GM18519 (cell line): ENCODE results near the gene STAC3.

Experiments used
- ATAC-seq: cut with Tn5 transposase; IDR thresholded peaks from one replicate; pipeline ENCODE4 v1.9.1; 2021; ENCODE audit warnings: mild to moderate bottlenecking, moderate library complexity; ENCODE audit not compliant: unreplicated experiment, low FRiP score

The STAC3 gene

DNA sequence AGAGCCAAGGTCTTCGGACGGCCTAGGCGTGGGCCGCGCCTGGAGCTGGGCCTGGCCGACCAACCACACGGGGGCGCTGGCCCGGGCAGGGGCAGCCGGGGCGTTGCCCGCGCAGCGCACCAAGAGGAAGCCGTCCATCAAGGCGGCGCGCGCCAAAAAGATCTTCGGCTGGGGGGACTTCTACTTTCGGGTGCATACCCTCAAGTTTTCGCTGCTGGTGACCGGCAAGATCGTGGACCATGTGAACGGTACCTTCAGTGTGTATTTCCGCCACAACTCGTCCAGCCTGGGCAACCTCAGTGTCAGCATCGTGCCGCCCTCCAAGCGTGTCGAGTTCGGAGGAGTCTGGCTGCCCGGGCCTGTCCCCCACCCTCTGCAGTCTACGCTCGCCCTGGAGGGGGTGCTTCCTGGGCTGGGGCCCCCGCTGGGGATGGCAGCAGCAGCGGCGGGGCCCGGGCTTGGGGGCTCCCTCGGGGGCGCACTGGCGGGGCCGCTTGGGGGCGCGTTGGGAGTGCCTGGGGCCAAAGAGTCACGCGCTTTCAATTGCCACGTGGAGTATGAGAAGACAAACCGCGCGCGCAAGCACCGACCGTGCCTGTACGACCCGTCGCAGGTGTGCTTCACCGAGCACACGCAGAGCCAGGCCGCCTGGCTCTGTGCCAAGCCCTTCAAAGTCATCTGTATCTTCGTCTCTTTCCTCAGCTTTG is 25.9 kb downstream of the STAC3 start:
- no peak for ATAC-seq

DNA sequence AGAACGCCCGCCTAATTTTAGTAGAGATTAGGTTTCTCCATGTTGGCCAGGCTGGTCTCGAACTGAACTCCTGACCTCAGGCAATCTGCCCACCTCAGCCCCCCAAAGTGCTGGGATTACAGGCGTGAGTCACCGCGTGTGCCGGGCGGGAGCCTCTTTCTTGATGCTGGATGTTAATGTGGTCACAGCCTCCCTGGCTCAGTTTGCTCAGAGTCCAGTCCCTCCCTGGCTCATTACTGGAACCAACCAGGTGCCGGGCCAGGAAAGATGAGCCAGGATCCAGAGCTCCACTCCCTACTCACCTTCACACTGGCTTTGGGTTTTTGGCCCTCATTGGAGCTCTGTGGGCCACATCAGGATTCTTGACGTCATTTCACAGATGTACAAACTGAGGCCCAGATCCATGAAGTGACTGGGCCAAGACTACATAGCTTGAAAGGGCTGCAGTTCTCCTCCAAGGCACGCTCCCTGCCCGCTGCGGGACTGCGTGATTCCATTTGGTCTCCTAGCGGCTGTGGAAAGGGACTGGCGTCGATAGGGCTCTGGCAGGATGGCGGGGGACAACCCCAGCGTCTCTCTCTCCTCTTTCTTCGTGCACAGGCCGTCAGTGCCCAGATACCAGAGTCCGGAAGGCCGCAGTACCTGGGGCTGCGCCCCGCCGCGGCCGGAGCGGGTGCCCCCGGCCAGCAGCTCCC is 26.6 kb downstream of the STAC3 start:
- ATAC-seq, result no peak

DNA sequence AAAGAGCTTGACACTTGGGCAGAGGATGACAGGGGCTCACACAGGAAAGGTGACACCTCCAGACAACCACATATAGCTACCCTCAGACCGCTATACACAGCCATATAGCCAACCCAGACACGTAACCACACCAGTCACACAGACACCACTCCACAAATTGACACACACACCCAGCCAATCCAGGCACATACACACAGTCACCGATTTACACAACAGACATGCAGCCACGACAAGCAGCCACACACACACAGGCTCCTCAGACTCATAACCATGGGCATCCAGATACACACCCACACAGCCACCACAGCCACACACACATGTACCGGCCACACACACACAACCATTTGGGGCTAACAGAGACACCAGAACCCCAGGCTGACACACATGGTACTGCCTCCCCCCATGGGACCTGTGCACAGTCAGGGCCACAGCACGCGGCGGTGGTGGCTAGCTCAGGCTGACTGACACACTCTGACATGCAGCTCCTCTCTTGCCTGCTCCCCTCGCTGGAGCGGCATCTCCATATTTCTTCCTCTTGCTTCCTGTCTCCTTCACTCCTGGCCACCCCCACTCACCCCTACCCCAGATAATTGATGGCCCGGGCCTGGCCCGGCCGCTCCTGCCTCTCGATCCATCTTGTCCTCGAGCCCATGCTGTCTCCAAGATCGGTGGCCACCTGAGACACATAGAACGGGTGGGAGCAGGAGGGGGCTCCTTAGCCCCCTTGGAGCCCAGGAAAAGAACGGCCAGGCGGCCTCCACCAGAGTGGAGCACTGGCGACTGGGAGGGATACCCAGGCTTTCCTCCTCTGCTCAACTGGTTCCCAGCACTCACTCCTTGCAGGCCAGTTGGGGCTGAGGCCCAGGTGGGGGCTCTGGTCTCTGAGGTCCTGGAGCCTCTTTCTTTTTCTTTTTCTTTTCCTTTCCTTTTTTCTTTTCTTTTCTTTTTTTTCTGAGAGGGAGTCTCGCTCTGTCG is 27.5 kb downstream of the STAC3 start:
- no peak for ATAC-seq

DNA sequence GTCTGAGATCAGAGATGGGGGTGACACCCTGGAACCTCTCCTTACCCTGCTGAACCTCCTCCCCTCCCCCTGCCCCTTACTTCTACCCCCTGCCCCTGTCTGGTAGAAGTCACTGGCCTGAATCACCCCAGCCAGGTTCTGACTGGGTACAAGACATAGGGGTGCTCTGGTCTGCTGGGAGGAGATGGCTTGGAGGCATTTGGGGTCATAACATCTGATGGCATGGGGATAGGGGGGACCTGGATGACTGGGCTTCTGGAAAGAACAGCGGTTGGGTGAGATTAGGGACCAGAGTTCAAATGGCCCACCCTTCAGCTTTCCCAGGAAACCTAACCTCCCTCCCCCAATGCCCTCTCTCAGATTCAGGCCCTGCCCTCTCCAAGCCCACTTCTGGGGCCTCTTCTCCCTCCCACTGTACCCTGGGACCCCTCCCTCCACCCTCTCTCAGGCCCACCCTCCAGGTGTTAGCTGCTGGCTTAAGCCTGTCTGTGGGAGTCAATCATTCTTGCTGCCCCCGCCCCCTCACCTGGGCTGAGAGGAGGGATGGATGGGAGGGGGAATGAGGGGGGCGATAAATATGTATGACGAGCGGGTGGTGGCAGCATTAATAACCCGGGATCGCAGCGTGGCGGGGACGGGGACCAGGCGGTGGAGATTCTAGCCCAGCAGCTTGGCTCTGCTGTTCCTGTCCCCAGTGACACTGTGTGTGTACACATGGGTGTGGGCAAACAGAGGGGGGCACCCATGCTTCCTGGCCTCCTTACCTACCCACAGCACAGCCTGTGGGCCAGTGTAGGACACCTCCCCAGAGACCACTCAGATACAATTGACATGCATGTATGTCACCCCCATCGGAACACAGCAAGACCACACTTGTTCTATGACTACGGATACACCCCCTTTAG is 28.4 kb downstream of the STAC3 start:
- ATAC-seq, result no peak

DNA sequence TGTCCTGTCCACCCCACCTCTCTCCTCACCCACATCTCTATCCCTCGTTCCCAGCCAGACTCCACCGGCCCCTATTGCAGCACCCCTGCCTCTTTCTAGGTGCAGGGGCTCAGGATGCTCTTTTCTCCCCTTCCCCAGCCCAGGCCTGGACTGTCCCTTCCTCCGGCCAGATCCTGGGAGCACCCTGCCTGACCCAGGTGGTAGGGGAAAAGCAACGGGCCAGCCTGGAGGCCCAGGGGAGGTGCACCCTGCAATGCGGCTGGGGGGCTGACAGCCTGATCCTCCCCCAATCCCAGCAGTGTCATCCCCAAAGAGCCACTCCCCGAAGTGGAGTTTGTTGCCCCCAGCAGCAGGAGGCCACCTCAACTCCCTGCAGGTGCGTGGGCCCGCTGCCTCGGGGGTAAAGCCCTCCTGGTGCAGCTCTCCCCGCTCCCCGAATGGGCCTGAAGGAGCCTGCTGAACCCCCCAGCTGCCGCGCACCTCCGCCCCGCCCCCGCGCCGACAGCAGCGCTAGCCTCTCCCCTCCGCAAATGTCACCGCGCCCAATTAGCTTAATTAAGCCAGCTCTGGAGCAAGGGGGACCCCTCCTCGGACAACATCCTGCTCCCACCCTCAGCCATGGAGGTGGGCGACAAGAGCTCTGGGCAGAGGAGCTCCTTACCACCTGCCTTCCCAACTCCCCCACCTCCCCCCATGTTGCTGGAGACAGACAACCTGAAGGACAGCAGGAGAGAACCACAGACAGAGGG is 29.6 kb downstream of the STAC3 start:
- no peak for ATAC-seq

DNA sequence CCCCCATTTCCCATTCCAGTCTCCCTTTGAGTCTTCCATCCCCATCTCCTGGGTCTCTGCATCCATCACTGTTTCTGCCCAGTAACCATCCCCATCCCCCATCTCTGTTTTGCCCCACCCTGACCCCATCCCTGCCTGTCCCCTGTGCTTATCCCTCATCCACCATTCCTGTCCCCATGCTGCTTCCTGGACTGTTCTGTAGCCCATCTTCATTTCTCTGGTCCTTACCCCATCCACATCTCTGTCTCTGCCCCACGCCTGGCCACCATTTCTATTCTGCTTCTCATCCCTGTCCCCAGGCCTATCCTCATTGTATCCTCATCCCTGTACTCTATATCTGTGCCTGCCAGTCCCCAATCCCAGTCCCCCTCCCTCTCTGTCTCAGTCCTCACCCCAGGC is 30.2 kb downstream of the STAC3 start:
- ATAC-seq, result no peak

DNA sequence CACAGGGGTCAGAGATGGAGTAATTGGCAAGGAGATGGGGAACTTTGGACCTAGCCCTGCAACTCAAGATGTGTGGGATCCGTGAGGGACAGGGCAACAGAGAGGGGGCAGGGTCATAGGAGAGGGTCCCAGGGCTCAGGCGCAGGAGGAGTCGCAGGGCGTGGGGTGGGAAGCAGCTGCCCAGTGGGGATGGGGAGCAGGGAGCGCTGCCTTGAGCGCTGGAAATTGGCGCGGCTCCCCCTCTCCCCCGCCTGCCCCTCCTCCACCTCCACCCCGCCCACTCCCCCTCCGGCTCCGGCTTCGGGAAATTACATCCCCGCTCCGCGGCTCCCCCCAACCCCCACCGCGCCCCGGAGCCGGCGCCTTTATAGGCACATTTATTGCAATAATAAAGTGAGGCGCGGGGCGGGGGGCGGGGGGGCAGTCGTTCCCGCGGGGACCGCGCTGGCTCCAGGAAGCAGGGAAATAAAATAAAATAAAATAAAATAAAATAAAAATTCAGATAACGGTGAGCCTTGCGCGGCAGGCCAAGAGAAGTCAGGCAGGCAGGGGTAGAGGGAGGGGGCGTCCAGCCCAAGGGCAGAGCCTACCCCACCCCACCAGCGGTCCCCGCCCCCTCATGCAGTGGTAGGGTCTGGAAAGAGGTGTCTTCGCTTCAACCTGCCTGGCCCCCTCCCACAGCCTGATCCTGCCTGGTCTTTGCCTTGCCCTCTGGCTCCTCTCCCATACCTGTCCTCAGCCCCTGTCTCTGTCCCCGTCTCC is 30.8 kb downstream of the STAC3 start:
- ATAC-seq, result no peak

DNA sequence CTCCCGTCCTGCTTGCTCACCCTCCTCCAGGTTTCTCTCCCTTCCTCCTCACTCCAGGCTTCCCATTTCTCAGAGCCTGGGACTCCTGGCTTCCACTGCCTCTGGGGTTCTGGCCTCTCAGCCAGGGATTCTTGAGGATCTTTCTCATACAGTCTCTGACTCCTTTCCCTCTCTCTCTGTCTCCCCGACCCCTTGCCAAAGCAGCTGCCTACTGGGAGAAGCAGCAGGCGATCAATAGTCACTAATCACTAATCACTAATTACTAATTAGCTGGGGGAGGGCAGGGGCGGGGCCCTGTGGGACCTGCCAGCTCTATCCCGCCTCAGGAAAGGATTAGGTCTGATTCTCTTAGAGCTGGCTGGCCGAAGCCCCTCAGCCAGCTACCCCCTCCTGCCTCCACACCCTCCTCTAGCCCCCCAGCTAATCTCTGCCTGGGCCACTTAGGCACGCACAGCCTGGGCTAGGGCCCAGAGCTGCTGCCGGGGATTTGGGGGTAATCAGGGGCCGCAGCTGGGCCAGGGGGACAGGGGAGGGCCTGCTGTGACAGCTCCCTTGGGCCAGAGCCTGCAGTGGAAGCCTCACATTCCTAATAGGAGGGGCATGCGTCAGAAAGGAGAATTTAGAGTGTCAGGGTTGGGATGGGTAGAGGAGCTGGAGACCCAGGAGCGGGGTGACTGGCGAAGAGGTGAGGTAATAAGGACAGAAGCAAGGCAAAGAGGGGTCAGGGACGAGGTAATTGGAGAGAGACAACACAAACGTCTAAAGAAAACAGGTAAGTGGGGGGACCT is 31.6 kb downstream of the STAC3 start:
- no peak for ATAC-seq

DNA sequence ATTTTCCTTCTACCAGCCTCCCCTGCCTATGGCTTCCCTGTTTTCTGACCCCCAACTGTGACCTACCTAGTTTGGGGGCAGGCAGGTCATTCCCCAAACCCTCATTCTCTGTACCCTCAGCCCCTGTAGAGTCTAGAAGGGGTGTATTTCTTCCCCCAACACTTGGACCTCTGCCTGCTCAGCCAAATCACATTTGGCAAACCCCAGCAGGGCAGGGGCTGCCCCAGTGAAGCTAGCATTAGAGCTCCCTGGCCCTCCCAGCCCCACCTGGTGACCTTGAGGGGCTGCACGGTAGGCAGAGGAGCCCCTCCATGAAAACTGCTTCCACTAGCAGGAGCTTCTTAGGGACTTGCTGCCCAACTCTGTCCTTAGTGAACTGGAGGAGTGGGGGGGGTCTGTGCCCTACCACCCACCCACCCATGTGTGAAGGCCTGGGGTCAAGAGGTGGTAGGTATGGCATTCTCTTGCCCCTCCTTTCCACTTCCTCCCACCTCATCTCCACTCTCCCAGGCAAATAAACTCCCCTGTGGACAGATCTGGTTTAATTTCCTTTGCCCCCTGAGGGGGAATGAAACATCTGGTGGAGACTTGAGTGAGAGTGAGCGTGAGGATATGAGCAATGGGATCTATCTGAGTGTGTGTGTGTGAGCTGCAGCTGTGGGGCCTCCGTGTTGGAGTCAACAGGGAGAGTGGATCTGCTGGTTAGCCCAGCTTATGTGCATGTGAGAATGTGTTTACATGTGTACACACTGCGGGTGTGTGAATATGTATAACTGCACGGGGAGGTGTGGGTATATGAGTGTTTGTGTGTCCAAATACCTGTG is 32.7 kb downstream of the STAC3 start:
- ATAC-seq, result no peak

DNA sequence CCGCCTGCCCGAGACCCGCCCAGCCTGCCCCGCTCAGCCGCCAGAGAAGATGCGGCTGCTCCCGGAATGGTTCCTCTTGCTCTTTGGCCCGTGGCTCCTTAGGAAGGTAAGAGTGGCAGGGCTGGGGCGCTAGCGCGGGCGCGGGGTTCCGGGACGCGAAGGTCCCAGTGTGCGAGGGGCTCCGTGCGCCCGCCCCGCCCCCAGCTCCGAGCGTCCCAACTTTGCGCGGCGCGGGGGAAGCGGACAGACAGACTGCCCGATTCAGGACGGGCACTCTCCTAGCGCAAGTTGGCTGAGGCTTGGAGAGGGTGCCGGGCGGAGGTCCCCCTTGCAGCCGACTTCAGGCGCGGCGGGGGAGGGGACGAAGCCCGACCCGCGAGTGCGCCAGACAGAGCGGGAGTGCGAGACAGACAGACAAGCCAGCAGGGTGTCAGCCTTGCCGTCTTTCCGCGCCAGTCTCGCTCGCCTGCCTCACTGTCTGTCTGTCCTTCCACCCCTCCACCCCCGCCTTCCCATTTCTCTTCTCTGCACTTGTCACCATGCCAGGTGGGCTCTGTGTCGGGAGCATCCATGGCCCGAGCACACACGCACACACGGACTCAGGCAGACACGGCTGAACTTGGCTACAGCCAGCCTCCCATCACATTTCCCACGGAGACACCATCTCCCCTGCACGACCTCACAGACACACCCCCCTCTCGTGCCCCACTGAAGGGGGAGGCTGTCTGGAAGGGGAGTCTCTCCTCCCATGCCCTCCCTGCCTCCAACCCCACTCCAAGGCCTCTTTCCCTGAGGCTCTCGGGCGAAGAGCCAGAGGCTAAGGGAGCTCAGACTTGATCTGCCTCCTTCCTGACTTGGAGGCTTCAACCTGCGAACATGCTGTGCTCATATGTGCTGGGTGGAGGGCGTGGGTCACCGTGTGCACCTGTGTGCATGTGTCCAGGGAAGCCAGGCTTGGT is 33.8 kb downstream of the STAC3 start:
- no peak for ATAC-seq

DNA sequence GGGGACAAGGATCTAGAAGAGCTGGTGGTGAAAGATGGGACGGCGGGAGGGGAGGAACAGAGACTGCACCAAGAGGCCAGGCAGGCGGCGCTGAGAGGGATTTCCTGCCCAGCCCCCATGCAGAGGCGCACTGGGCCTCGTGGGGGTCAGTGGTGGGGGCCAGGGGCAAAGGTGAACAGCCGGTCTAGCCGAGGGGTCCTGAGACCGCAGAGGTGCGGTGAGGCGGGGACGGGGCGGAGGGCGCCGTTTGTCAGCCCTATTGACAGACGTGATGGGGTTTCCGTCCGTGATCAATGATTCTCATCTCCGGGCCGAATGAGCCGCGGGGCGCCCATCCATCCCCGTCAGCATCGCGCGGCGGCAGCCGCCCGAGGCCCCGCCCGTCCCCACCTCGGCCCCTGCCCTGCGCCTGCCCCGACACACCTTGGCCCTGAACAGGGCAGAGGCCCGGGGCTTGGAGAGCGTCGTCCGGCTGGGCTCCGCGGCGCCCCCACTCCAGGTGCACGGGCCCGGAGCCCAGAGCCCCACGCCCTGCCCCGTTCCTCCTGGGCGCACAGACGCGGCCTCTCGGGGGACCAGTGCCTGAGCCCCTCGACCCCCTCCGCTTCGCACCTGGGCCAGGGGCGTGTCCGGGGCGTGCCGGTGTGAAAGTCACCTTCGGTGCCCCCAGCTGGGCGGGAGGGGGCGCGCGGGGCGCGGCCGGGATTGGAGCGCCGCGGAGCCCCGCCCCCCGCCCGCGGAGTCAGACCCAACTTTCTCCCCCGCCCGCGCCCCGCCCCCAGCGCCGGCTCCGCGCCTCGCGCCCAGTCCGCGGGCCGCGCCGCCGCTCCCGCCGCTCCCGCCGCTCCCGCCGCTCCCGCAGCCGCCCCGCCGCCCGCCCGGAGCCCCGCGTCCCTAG is 34.7 kb downstream of the STAC3 start, which contains the start of gene NXPH4:
Gene NXPH4 (plus strand): TSS at position 781 of the 898 bp plus-strand sequence. CDS start 176 bp downstream, outside the sequence.
- no peak for ATAC-seq

DNA sequence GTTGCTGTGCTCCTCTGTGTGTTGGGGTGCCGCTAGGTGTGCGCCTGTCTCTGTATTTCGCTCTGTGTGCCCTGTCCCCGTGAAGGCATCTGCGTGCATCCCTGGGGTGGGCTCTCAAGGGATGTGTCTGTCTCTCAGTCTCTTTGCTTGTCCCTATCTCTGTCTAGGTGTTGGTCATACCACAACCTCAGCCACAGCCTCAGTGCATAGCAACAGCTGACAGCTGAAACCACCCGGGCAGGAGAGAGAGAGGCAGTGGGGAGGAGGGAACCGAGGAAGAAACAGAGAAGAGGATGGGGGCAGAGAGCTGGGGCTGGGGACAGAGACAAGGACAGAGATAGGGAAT is 35.3 kb downstream of the STAC3 start:
- no peak for ATAC-seq

DNA sequence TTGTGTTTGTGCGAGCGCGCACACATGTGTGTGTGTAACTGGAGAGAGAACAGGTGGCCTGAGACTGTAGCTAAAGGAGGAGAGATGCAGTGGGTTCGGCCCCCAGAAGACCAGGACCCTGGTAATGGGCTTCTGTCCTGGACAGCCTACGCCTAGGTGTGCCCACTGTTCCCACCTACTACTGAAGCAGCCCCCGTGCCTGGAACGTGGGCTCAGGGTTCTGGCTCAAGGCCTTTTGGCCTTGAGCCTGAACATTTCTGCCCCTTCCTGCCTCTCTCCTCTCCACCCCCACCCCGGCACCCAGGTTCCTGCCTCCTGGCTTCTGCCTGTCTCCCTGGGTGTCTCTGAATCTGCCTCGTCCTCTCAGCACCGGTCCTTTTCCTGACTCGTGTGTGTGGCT is 35.9 kb downstream of the STAC3 start:
- ATAC-seq, result no peak

DNA sequence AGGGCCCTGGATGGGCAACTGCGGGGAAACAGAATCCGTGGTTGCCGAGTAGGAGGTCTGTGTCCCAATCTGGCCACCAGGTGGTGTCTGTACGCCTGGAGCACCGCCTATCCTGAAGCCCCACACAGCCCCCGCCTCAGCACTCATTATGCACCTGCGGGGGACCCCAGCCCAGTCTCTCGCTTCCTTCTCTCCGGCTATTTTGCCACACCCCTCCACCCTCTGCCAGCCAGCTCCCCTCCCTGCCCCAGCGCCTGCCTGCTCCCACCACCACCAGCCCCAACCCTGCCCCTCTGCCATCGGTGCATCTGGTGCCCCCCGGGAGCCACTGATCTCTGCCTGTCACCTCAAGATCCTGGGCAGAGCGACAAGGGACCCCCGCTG is 36.6 kb downstream of the STAC3 start:
- ATAC-seq, result no peak

DNA sequence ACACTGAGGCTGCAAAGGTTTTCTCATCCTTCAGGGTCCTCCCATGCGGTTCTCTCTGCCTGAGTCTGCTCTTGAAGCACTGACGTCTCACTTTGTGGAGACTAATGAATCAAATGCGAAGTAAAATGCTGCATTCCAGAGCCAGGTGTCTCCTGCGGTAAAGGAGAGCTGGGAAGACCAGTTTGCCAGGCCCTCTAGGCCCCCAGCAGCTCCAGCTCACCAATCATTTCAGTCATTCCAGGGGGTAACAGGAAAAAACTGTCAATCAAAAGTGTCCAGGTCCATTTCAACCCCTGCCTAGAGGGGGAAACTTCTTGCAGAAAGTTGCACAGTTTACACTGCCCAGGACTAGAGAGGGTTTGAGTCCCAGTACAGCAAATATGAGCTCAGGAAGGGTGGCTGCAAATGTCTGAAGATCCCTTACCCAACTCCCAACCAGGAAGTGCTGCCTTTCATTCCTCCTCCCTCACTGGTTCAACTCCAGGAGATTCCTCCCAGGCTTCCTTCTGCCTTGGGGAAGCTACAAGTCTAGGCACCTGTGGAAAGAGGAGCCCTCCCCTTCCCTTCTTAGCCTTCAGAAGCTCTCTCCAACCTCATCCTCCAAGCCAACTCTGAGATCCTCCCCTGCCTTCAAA is 37.1 kb downstream of the STAC3 start:
- no peak for ATAC-seq
